Measurements from ENCODE around the gene ETS2.

- no peak for TF ChIP-seq CTCF (IDR thresholded peaks at IDR 0.05)
- TF ChIP-seq EP300 (IDR thresholded peaks at IDR 0.05): no peak
- TF ChIP-seq POLR2A (IDR thresholded peaks at IDR 0.05): no peak
Measured at GRCh38 chr21:38804030-38804788, 1.5 kb upstream of the ETS2 start.

Measured in ovary (tissue), 3 donors.